BLaER1 treated with 17β-estradiol and CSF1 and Interleukin-3, amounts not matched to agents 10 nM and 100 nM (cell line): ENCODE data around the gene MC5R.

ENCODE experiments used
- H3K27ac ChIP-seq, 11 experiments: shearing (Covaris generic); formaldehyde crosslinking; 2 replicates each; pipeline ENCODE4 v1.8.1; 2022
- H3K27me3 ChIP-seq, 11 experiments: shearing (Covaris generic); formaldehyde crosslinking; 2 replicates each; pipeline ENCODE4 v1.8.1; 2022
- H3K36me3 ChIP-seq, 11 experiments: shearing (Covaris generic); formaldehyde crosslinking; 2 replicates each; pipeline ENCODE4 v1.8.1; 2022
- H3K4me1 ChIP-seq, 10 experiments: shearing (Covaris generic); formaldehyde crosslinking; 2 replicates each; pipeline ENCODE4 v1.8.1; 2022
- H3K4me2 ChIP-seq, 11 experiments: shearing (Covaris generic); formaldehyde crosslinking; 2 replicates each; pipeline ENCODE4 v1.8.1; 2022
- H3K4me3 ChIP-seq, 10 experiments: shearing (Covaris generic); formaldehyde crosslinking; 2 replicates each; pipeline ENCODE4 v1.8.1; 2022
- H3K9ac ChIP-seq, 11 experiments: shearing (Covaris generic); formaldehyde crosslinking; 2 replicates each; pipeline ENCODE4 v1.8.1; 2022
- H3K9me3 ChIP-seq, 11 experiments: shearing (Covaris generic); formaldehyde crosslinking; replicated peaks in 1 of 11; 2 replicates each; pipeline ENCODE4 v1.8.1; 2022
- H4K20me1 ChIP-seq, 11 experiments: shearing (Covaris generic); formaldehyde crosslinking; 2 replicates each; pipeline ENCODE4 v1.8.1; 2022
- Cebpa-rat ChIP-seq, 11 experiments: shearing (Covaris generic); IDR thresholded peaks; 2 replicates each; pipeline ENCODE4 v1.8.1; 2022

The MC5R gene

DNA sequence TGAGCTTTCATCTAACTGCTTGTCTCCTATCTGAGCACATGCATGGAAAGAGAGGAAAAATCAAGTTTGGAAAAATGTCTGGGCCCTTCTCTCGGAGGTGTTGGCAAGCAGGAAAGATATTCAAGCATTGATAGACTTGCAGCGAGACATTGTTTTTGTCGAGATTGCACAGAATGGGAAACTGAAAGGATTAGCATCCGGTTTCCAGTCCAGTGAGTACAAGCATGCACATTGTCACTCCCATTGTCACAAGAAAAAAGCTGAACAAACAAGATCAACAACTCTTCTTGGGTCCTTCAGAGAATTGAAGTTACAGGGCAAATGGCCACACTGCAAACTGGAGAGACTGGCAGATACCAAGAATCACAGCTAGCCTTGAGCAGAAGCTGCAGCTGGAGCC lies 19.6 kb upstream of the MC5R start:
- H3K9me3 ChIP-seq = peaks cover 0 to 10% (median 0%) of the 10 kb centered on the region in 11 experiments; a peak in 4 of 22 replicates
- no peak overlapping the region for H3K27ac ChIP-seq
- H3K36me3 ChIP-seq = no peaks in the 10 kb centered on the region
- no peak overlapping the region for H3K9ac ChIP-seq
- no peak for TF ChIP-seq Cebpa-rat (IDR thresholded peaks at IDR 0.05)
- H3K4me2 ChIP-seq = no peak overlapping the region
- no peaks in the 10 kb centered on the region; a peak in 1 of 20 replicates for H3K4me1 ChIP-seq
- no peaks in the 10 kb centered on the region for H4K20me1 ChIP-seq
- no peak overlapping the region for H3K4me3 ChIP-seq
- peaks cover 17 to 33% (median 27%) of the 10 kb centered on the region in 11 experiments for H3K27me3 ChIP-seq

DNA sequence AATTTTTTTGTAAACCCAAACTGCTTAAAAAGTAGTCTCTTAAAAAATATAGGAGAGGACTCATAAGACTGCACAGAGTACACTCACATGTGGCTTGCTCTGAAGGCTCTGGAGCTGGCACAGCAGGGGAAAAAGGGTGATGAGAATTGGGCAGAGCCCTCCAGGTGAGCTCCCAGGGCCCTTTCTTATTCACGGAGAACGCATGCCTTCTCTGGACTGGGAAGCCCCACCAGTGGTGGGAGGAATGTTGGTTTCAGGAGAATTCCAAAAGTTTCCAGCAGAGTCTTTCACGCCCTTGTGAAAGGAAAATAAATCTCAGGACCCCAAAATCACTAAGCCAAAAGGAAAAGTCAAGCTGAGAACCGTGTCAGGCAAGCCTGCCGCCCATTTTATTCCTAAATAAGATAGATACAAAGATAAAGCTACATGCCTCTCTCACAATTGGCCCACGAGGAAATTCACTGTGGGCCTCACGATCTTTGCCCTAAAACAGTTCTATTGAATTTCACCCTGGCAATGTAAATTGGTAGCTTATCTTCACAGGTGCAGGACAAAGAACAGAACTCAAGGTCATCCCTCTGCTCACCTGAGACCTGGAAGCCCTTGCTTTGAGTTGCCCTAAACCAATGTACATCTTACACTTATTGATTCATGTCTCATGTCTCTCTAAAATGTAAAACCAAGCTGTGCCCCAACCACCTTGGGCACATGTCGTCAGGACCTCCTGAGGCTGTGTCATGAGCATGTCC lies 15.5 kb upstream of the MC5R start:
- no peak overlapping the region for H3K4me2 ChIP-seq
- TF ChIP-seq Cebpa-rat (IDR thresholded peaks at IDR 0.05) = no peak
- H3K9ac ChIP-seq = no peak overlapping the region
- H3K9me3 ChIP-seq = no peaks in the 10 kb centered on the region; a peak in 1 of 22 replicates
- no peaks in the 10 kb centered on the region for H3K4me1 ChIP-seq
- no peak overlapping the region for H3K27ac ChIP-seq
- no peaks in the 10 kb centered on the region for H3K36me3 ChIP-seq
- H3K27me3 ChIP-seq = no peaks in the 10 kb centered on the region
- H4K20me1 ChIP-seq = no peaks in the 10 kb centered on the region
- no peak overlapping the region for H3K4me3 ChIP-seq

DNA sequence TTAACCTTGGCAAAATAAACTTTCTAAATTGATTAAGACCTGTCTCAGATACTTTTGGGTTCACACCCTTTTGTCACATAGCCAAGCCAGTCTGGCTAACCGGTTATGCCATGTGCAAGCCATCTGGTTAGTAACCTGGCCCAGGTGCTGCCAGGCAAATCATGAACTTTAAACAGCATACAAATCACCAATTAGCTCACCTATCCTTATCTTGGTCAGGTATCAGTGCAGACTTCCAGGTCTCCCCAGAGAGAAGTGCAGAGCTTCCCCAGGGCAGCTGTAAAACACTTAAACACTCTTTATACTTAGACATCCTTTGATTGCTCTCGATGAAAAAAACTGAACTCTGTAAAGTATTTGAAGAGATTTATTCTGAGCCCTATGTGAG lies 14.9 kb upstream of the MC5R start:
- no peaks in the 10 kb centered on the region for H3K4me1 ChIP-seq
- no peak overlapping the region for H3K27ac ChIP-seq
- no peaks in the 10 kb centered on the region; a peak in 1 of 22 replicates for H3K9me3 ChIP-seq
- H3K4me3 ChIP-seq = no peak overlapping the region
- H4K20me1 ChIP-seq = no peaks in the 10 kb centered on the region
- no peaks in the 10 kb centered on the region for H3K36me3 ChIP-seq
- H3K27me3 ChIP-seq = no peaks in the 10 kb centered on the region
- H3K4me2 ChIP-seq = no peak overlapping the region
- TF ChIP-seq Cebpa-rat (IDR thresholded peaks at IDR 0.05) = no peak
- H3K9ac ChIP-seq = no peak overlapping the region

DNA sequence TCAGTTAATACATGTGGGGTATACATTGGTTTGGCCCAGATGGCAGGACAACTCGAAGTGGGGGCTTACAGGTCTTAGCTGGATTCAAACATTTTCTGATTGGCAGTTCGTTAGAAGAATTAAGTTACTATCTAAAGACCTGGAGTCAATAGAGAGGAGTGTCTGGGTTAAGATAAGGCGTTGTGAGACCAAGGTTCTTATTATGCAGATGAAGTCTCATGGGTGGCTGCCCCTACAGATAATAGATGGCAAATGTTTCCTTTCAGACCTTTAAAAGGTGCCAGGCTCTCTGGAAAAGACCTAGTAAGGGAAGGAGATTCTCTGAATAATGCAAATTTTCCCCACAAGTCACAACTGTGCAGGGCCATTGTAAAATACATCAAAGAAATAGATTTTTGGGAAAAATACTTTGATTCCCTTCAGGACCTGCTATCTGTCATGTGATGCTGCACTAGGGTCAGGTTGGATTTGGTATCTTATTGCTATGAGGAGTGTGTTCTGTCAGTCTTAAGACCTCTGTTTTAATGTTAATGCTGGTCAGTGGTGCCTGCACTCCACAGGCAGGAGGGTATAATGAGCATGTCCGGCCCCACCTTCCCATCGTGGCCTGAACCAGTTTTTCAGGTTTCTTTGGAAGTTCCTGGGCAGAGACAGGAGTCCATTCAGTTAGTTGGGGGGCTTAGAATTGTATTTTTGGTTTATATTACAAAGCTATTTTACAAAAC lies 14.3 kb upstream of the MC5R start:
- no peak for TF ChIP-seq Cebpa-rat (IDR thresholded peaks at IDR 0.05)
- no peaks in the 10 kb centered on the region for H4K20me1 ChIP-seq
- no peaks in the 10 kb centered on the region for H3K27me3 ChIP-seq
- no peak overlapping the region for H3K27ac ChIP-seq
- H3K4me2 ChIP-seq = no peak overlapping the region
- H3K9me3 ChIP-seq = no peaks in the 10 kb centered on the region; a peak in 1 of 22 replicates
- H3K4me3 ChIP-seq = no peak overlapping the region
- no peaks in the 10 kb centered on the region for H3K4me1 ChIP-seq
- H3K36me3 ChIP-seq = no peaks in the 10 kb centered on the region
- no peak overlapping the region for H3K9ac ChIP-seq

DNA sequence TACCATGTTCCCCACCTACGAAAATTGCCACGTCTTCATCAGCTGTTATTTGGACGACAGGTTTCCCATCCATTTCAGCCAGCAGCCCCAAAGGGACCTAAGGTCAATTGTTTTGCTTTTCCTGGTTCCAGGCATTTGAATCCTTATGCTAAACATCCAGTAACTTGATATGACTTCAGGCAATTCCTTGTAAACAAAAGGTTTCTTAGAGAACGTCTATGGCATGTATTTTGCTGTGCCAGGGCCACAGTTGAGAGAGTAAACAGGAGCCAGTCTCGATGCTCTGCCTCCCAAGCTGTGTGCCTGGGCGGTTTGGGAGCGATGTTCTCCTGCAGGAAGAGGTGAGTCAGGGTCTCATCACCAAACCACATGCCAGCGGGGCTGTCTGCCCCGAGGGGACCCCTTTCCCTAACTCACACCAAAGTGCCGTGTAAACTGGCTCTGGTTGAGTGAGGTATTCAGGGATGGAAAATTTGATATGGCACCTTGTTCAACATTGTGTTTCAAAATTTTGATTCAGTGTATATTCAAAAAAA lies 12.9 kb upstream of the MC5R start:
- Histone ChIP-seq H3K27me3 (no peaks in the 10 kb centered on the region), H4K20me1 (no peaks in the 10 kb centered on the region), H3K9ac (no peak overlapping the region), H3K9me3 (no peaks in the 10 kb centered on the region), H3K36me3 (no peaks in the 10 kb centered on the region), H3K4me1 (no peaks in the 10 kb centered on the region), H3K4me2 (no peak overlapping the region), H3K27ac (no peak overlapping the region), H3K4me3 (no peak overlapping the region)
- no peak for TF ChIP-seq Cebpa-rat (IDR thresholded peaks at IDR 0.05)

DNA sequence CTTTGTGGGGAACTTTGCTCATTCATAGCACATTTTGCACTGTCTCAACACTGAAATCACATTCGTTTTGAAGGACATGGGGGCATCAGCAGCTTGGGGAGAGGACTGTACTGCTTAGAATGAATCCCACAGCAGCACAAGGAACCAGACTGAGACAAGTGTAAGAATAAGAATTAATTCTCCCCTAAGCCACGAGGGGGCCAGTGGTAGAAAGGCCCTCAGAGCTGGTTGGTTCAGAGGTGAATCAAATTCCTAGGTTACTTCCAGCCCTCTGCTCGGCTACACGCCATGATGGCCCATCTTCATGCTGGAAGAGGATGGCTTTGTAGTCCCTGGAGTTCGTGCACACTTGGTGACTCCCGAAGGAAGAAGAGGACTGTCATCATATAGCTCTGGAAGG lies 12.0 kb upstream of the MC5R start:
- no peaks in the 10 kb centered on the region for H3K4me1 ChIP-seq
- H3K36me3 ChIP-seq = no peaks in the 10 kb centered on the region
- no peak overlapping the region for H3K4me2 ChIP-seq
- H3K9me3 ChIP-seq = no peaks in the 10 kb centered on the region
- H3K27me3 ChIP-seq = no peaks in the 10 kb centered on the region
- no peak overlapping the region for H3K4me3 ChIP-seq
- H3K27ac ChIP-seq = no peak overlapping the region
- H3K9ac ChIP-seq = no peak overlapping the region
- TF ChIP-seq Cebpa-rat (IDR thresholded peaks at IDR 0.05) = no peak
- no peaks in the 10 kb centered on the region for H4K20me1 ChIP-seq

DNA sequence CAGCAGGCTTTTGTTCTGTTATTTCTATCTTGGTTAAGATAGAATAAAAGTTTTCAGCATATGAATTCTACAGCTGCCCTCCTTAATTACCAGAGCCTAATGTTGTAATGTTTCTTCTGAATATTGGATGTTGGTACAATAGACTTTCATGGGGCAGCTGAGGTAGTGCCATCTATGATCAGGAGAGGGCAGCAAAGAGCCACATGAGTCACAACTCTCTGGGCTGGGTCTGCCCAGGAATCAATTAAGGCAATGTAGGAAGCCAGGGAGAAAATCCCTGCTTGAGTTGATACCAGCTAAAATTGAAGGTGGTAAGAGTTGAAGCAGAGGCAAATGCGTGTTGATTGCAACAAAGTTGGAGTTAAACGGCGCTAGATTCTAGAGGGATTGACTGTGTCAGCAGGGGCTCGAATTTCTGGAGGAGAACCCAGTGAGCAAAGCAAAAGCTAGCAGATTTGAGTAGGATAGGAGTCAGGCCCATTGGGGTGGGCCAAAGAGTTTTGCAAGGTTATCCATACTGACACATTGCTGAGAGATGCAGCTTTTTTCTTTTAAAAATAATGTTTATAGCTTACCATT lies 10.6 kb upstream of the MC5R start:
- no peak overlapping the region for H3K4me2 ChIP-seq
- H3K27ac ChIP-seq = no peak overlapping the region
- H3K36me3 ChIP-seq = no peaks in the 10 kb centered on the region
- no peak overlapping the region for H3K4me3 ChIP-seq
- TF ChIP-seq Cebpa-rat (IDR thresholded peaks at IDR 0.05) = no peak
- H3K4me1 ChIP-seq = no peaks in the 10 kb centered on the region
- no peaks in the 10 kb centered on the region; a peak in 1 of 22 replicates for H4K20me1 ChIP-seq
- H3K27me3 ChIP-seq = no peaks in the 10 kb centered on the region
- no peaks in the 10 kb centered on the region for H3K9me3 ChIP-seq
- H3K9ac ChIP-seq = no peak overlapping the region

DNA sequence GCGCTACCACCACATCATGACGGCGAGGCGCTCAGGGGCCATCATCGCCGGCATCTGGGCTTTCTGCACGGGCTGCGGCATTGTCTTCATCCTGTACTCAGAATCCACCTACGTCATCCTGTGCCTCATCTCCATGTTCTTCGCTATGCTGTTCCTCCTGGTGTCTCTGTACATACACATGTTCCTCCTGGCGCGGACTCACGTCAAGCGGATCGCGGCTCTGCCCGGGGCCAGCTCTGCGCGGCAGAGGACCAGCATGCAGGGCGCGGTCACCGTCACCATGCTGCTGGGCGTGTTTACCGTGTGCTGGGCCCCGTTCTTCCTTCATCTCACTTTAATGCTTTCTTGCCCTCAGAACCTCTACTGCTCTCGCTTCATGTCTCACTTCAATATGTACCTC lies 2.3 kb downstream of the MC5R start:
- H3K27ac ChIP-seq = no peak overlapping the region
- no peak overlapping the region for H3K4me2 ChIP-seq
- no peak overlapping the region for H3K9ac ChIP-seq
- H3K27me3 ChIP-seq = peaks cover 0 to 5% (median 0%) of the 10 kb centered on the region in 11 experiments; a peak in 5 of 22 replicates
- no peak overlapping the region for H3K4me3 ChIP-seq
- H3K36me3 ChIP-seq = no peaks in the 10 kb centered on the region
- H3K9me3 ChIP-seq = no peaks in the 10 kb centered on the region
- no peaks in the 10 kb centered on the region; a peak in 1 of 22 replicates for H4K20me1 ChIP-seq
- no peak for TF ChIP-seq Cebpa-rat (IDR thresholded peaks at IDR 0.05)
- H3K4me1 ChIP-seq = 0 out of 20 replicates have a peak, but pooled peaks cover 0 to 5% (median 0%) of the 10 kb centered on the region in 10 experiments

DNA sequence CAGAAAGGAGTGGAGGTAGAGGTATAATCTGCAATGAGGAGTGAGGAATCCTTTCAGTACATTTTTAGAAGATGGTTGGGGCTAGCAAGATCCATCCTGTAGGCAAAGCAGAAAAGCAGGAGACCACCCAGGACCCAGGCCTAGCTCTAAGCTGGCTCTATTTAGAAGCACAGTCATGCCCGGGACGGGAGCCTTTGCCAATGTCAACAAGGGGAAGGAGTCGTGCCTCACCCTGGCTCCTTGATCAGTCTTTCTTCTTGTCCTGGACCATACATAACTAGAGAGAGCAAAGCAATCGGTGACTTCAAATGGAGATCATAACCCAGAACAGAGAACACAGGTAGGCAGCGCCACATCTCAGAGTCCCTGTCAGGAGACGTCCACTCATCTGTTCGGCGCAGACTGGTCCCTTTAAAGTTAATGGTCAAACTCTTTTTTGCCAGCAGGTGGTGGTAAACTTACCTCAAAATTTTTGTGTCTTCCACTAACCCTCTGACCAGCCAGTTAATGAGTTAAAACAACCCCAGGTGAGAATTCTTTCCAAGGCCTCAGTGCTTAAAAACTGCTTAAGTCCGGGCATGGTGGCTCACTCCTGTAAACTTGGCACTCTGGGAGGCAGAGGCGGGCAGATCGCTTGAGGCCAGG lies 8.0 kb downstream of the MC5R start:
- Histone ChIP-seq H3K27me3 (no peaks in the 10 kb centered on the region), H3K4me3 (no peak overlapping the region), H3K9me3 (peaks cover 0 to 7% (median 4%) of the 10 kb centered on the region in 11 experiments; a peak in 7 of 22 replicates), H3K4me1 (0 out of 20 replicates have a peak, but pooled peaks cover 0 to 5% (median 0%) of the 10 kb centered on the region in 10 experiments), H3K27ac (no peak overlapping the region), H3K4me2 (no peak overlapping the region), H3K36me3 (no peaks in the 10 kb centered on the region), H4K20me1 (no peaks in the 10 kb centered on the region), H3K9ac (no peak overlapping the region)
- no peak for TF ChIP-seq Cebpa-rat (IDR thresholded peaks at IDR 0.05)
